Choroid plexus epithelial cell (primary cell): ENCODE data around the gene ENOX1.

Experiments
- DNase-seq: peaks from one replicate; pipeline ENCODE4 v3.0.0-alpha.2; 2010; ENCODE audit warnings: low read depth
- H3K4me3 ChIP-seq: 2 replicates; pipeline ENCODE4 v1.5.1; 2011; ENCODE audit warnings: low read depth, mild to moderate bottlenecking, control low read depth, low read length, moderate library complexity
- CTCF ChIP-seq: conservative IDR thresholded peaks from 2 replicates; pipeline ENCODE4 v1.5.1; 2011; ENCODE audit warnings: low read depth, mild to moderate bottlenecking, control low read depth, inconsistent platforms, low read length, moderate library complexity

ENOX1 gene

GRCh38 chr13:43665388-43665787 is 121.4 kb downstream of the ENOX1 start:
- no peak overlapping the region for H3K4me3 ChIP-seq
- TF ChIP-seq CTCF = no peak
- DNase-seq = no peak

- peak overlapping the region; percentile 6 for H3K4me3 ChIP-seq
- no peak for TF ChIP-seq CTCF
- DNase-seq = peak; percentile 82
Measured at GRCh38 chr13:43664700-43665191, 122.0 kb downstream of the ENOX1 start.

GRCh38 chr13:43663474-43664090 is 123.2 kb downstream of the ENOX1 start:
- no peak overlapping the region for H3K4me3 ChIP-seq

GRCh38 chr13:43662976-43663375 is 123.8 kb downstream of the ENOX1 start:
- no peak for DNase-seq
- H3K4me3 ChIP-seq = no peak overlapping the region
- no peak for TF ChIP-seq CTCF

More at GRCh38 chr13:43663474-43664090, 123.2 kb downstream of the ENOX1 start:
- DNase-seq = peak; percentile 26
- no peak for TF ChIP-seq CTCF

- no peak overlapping the region for H3K4me3 ChIP-seq
- DNase-seq = no peak
- no peak for TF ChIP-seq CTCF
Measured at GRCh38 chr13:43661161-43661830, 125.5 kb downstream of the ENOX1 start.

- no peak for TF ChIP-seq CTCF
- no peak overlapping the region for H3K4me3 ChIP-seq
- no peak for DNase-seq
Measured at GRCh38 chr13:43657485-43657884, 129.3 kb downstream of the ENOX1 start.

- no peak overlapping the region for H3K4me3 ChIP-seq
- no peak for DNase-seq
- no peak for TF ChIP-seq CTCF
Measured at GRCh38 chr13:43653980-43654379, 132.8 kb downstream of the ENOX1 start.
